ENCODE measurements around the gene USP20.

Gene USP20

Small RNA genes lying within 50 kb of the gene (small RNA-seq; reads per million reads assigned to genes)
- gene MIR6855 (ENCODE audit: insufficient read depth): 0.54 reads per million

All from mesendoderm (in vitro differentiated cells).